Fibroblast of peridontal ligament (primary cell): Measurements from ENCODE around the gene PIWIL4.
"Not testable (repeated sequence)": the region's sequence is repeated elsewhere in the genome, so short reads cannot be mapped to it uniquely, and the experiment has no call there.

Experiments used
- DNase-seq: peaks from one replicate; pipeline ENCODE4 v3.0.0-alpha.2; 2010; ENCODE audit errors: extremely low read depth

The PIWIL4 gene

DNA sequence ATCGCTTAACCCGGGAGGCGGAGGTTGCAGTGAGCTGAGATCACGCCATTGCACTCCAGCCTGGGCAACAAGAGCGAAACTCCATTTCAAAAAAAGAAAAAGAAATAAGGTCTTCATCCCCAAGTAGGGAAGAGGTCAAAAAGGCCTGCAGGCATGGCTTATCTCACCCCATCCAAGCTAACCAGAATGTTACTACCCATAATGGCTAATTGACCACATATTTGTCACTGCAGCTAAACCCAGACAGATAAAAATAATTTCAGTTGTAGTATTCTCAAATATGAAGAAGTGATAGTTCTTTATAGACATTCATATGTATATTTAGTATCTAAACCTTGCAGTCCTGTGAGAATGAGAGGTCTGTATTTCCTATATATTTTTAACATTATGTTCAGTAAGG, 17.8 kb downstream of the PIWIL4 start:
- DNase-seq, result no peak

DNA sequence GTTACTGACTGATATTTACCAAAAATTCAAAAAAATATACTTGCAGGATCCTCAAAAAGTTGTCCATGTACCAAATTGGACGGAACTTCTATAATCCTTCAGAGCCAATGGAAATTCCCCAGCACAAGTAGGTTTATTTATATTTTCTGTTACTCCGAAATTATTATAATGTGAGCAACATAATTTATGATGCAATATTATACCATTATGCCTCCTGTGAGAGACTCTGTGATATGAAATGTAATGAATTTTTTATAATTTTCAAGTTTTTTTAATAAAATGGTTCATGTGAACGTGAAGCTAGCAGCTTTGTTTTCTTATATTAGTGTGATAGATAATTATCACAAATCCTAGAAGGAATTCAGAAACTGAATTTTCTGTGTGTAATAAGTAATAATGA, 18.2 kb downstream of the PIWIL4 start:
- no peak for DNase-seq

- no peak for DNase-seq
These were observed 19.4 kb downstream of the PIWIL4 start for GRCh38 chr11:94586546-94586945.

- DNase-seq, result no peak
These were observed 19.8 kb downstream of the PIWIL4 start for GRCh38 chr11:94586978-94587377.

DNA sequence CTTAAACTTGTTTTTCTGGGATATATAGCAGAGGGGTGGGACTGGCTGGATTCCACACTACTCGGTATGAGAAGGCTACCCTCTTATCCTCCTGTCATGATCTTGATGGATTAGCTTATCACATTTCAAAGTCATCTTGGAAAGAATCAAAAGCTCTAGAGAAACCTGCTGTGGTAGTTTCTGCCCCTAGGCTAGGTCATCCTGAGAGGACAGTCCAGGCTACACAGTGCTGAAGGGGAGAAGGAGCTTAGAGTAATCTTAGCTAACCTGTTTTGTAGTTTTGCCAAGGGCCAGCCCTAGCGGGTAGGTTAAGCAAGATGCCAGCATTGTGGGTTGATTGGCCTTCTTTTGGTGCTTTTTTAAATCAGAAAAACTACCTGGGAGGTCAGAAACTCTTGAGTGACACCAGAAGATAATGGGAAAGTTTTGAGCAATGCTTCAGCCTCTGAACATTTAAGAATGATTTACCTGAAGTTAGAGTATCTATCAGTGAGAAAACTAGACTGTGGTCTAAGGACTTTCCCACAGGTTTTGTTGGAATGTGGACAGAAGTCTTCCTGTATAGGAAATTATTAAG, 21.3 kb downstream of the PIWIL4 start:
- DNase-seq, result no peak

DNA sequence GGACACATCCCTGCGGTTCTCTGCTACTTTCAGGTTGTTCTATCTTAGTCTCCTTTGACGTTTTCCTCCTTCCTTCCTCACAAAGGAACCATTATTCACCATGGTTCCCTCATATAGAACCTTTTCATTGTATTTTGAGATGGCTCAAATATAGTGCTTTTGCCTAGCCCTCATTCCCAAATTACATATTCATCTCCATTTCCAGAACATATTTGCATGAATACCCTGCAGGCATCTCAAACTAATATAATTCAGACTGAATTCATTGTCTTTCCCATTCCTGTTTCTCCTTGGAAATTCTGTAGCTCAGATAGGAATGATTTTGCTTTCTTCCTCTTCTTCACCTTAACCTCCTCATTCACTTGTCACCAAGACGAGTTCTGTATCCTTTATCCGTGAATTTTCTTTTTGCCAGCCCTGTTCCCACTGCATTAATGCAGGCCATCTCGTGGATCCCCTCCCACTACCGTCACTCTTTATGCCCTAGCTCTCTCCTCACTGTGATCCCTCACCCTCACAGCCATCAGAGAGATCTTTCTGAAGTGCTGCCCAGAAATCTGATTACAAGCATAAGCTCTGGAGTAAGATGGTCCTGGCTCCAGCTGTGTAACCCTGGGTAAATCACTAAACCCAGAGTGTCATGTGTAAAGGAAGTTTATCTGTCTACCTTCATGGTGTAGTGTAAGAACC, 23.3 kb downstream of the PIWIL4 start:
- no peak for DNase-seq

DNA sequence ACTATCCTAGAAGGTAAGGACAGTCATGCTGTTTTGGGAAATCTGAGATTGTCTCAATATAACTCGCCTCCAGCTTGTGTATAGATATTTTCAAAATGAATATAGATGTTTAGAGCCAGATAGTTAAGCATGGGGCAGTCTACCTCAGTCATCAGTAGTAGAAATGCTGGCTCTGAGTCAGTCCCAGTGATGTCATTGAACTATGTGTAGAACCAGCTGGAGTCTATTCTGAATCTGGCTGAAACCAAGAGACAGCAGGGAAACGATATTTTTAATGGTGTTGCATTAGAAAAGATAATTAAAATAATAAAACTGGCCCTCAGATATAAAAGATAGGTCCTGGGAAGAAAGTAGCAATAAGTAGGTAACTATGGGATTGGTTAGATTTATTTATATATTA, 25.9 kb downstream of the PIWIL4 start:
- peak; percentile 31 for DNase-seq

DNA sequence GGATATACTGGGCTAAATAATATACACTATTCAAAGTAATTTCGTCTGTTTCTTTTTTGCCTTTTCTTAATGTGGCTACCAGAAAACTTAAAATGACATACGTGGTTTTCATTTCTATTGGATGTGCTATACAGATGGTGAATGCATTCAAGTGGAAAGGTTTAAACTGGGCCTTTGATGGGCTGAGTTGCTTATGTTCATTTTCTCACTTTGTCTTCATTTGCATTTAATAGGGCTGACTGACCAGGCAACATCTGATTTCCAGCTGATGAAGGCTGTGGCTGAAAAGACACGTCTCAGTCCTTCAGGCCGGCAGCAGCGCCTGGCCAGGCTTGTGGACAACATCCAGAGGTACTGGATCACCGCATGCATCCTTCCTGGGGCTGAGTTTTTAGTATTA, 27.9 kb downstream of the PIWIL4 start:
- no peak for DNase-seq

DNA sequence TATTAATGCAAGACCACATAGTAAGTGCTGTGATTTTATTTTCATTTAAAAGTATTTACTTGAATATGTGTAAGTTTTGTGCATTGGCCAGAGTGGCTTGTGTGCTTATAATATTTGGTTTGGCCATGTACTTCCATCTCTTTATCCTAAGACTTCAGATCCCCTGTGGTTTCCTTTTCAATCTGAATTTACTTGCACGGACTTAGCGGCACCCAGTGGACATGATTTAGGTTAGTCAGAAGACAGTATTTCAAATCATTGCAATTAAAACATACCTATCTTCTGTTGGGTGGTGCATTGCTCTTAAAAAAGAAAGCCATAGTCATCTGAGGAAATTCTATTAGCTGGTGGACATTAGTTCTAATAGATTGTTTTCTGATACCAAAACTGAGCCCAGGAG, 30.7 kb downstream of the PIWIL4 start:
- DNase-seq, result peak; percentile 30

DNA sequence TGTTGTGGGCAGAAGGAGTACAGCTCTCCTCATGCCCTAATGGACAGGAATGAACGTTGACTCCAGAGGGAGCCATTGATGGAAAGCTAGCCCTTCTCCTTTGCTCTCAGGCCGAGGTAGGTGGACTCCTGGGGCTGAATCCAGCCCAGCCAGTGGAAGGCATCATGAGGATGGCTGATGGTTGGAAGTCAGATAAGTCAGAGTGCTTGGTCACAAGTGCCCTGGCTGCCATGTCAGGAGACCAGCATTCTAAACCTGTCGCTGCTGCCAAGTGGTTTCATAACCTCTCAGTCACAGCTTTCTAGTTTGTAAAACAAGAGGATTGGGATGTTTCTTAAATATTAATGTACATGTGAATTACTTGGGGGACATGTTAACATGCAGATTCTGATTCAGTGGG, 32.3 kb downstream of the PIWIL4 start:
- no peak for DNase-seq

GRCh38 chr11:94602430-94603372, 35.5 kb downstream of the PIWIL4 start:
- DNase-seq, result peak; percentile 77

DNA sequence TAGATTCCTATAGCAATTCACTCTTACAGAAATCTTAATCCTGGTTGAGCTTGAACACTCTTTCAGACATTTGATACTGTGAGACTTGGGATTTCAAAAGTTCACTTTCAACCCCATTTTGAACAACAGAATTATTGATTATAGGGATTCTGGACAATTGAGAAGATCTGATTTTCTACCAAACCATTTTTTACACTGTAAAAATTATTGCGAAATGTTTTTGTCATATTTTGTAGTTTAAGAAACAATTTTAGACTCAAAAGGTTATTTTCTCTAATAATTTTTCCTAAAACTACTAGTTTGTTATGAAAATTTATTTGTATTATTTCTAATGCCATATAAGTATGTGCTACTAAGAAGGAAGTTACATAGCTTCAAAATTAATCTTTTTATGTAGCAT, 36.4 kb downstream of the PIWIL4 start:
- no peak for DNase-seq

GRCh38 chr11:94604482-94604881, 37.3 kb downstream of the PIWIL4 start:
- DNase-seq, result no peak

DNA sequence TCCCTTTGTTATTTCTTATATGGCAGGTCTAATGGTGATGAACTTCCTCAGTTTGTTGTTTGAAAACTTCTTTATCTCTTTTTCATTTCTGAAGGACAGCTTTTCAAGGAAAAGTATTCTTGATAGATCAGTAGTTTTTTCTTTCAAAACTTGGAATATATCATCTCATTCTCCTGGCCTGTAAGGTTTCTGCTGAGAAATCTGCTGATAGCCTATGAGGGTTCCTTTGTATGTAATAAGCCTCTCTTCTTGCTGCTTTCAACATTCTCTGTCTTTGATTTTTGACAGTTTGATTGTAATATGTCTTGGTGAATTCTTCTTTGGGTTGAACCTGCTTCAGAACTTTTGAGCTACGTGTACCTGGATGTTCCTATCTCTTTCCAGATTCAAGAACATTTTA, 46.0 kb downstream of the PIWIL4 start:
- no peak for DNase-seq

DNA sequence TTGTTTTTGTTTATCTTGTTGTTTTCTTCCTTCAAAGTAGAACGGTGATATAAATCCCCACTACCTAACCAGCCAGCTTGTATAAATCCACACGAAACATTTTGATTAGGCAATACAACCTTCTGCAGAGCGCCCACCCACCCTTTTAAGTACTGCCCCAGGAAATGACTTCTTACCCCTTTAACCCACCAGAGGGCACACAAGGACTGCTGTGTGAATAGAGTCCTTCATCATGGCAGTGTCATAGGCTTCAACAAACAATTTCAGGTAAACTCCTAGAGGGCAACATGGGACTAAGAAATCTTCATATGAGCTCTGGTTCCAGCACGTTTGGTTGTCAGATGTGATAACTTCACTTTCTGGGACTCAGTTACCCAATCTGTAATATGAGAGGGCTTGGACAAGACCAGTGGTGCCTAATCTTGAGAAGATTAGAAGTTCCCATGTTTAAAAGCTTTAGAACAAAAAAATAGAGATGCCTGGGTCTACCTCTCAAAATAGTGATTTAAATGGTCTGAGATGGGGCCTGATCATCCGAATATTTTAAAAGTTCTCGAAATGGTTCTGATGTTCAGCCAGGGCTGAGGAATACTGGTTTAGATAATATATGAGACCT, 56.1 kb downstream of the PIWIL4 start:
- DNase-seq, result peak; percentile 85

- DNase-seq, result not testable (repeated sequence)
These were observed 58.3 kb downstream of the PIWIL4 start for GRCh38 chr11:94625422-94625821.

DNA sequence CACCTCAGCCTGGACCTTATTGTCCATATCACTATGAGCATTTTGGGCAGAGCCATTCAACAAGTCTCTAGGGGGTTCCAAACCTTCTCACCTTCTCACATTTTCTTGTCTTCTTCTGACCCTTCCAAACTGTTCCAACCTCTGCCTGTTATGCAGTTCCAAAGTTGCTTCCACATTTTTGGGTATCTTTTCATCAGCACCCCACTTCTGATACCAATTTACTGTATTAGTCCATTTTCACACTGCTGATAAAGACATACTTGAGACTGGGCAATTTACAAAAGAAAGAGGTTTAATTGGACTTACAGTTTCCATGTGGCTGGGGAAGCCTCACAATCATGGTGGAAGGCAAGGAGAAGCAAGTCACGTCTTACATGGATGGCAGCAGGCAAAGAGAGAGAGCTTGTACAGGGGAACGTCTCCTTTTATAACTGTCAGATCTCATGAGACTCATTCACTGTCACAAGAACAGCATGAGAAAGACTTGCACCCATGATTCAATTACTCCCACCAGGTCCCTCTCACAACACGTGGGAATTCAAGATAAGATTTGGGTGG, 59.9 kb downstream of the PIWIL4 start:
- DNase-seq, result not testable (repeated sequence)

DNA sequence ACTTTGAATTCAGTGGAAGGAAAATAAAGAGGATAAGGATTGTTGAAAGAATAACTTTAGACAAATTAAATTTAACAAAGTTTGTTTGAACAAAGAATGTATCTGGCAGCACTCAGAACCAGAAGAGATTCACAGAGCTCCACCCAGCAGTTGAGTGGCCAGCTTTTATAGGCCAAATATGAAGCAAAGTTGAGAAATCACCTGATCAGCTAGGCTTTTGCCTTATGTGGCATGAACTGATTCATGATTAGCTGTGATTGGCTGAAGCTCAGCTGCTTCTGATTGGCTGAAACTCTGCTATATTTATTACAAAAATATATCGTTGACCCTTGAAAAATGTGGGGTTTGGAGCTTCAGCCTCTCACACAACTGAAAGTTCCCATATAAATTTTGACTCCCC, 62.6 kb downstream of the PIWIL4 start:
- DNase-seq, result peak; percentile 35

DNA sequence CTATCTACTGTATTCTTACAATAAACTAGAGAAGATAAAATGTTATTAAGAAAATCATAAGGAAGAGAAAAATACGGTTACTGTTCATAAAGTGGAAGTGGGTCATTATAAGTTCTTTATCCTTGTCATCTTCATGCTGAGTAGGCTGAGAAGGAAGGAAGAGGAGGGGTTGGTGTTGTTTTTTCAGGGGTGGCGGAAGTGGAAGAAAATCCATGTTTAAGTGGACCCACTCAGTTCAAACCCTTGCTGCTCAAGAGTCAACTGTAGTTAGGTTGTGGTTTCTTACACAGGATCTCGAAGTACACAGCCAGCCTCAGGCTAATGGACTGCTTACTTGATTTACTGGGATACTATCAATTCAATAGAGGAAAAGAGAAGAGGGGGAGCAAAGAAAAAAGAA, 63.1 kb downstream of the PIWIL4 start:
- no peak for DNase-seq

DNA sequence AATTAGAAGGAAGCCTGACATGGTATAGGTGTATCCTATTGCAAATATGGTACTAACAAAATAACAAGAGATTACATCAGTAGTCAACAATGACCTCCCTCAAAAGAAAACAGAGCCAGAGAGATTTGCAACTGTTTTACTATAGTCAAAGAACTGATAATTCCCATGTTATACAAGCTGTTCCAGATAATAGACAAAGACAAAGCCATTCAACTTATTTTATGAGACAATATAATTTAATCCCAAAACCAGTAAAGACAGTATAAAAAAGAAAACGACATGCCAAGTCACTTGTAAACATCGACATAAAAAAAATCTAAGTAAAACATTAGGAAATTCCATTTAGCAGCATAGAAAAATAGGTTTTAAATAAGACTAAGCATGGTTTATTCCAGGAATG, 65.2 kb downstream of the PIWIL4 start:
- DNase-seq, result no peak

DNA sequence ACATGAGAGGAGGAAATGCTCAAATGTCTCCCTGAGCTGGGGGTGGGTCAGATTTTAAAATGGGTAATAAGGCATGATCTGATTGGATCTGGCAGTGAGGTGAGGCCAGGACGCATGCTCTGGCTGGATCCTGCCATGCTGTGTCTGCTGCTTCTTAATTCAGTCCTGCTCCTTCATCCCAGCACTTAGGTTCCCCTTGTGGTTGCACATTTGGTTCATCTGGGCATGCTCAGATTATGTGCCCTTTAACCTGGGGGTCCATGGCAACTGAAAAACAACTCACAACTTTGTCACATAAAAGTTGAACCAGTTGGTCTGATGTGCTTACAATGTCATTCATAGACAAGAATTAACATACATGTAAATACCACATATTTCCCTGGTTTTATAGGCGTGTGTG, 67.9 kb downstream of the PIWIL4 start:
- DNase-seq, result no peak

- DNase-seq, result no peak
These were observed 69.3 kb downstream of the PIWIL4 start for GRCh38 chr11:94636388-94636949.
